GM18873 (cell line): ENCODE measurements around the gene TSNAXIP1.

ENCODE experiments used
- ATAC-seq: cut with Tn5 transposase; IDR thresholded peaks from one replicate; pipeline ENCODE4 v1.9.1; 2021; ENCODE audit warnings: mild to moderate bottlenecking, moderate library complexity, moderate number of reproducible peaks; ENCODE audit not compliant: unreplicated experiment, low FRiP score

TSNAXIP1 gene

GRCh38 chr16:67782567-67783352, 23.9 kb upstream of the TSNAXIP1 start:
- no peak for ATAC-seq

DNA sequence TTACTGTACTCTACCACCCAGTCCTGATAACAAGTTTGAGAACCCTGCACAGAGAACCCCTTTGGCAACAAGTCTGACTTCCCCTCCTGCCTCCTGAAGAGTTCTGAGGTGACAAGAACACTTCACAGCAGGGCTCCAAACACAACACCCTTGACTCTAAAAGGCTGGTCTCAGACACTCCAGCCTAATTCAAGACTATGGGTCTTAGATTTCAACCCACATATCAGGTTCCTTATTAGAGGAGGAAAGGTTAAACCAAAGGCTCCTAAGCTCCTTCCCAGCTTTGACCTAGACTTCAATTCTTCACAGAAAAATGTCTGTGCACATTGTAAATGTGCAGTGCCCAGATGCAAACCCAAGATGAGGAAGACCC, 23.4 kb upstream of the TSNAXIP1 start:
- ATAC-seq = no peak

GRCh38 chr16:67786491-67786890, 20.2 kb upstream of the TSNAXIP1 start:
- no peak for ATAC-seq

DNA sequence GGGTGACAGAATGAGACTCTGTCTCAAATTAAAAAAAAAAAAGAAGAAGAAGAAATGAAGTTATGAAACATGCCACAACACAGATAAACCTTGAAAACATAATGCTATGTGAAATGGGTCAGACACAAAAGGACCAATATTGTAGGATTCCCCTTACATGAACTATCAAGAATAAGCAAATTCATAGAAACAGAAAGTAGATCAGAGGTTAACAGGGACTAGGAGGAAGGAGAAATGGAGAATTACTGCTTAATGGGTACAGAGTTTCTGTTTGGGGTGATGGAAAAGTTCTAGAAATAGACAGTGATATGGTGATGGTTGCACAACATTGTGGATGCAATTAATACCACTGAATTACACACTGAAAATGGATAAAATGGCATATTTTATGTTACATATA, 16.6 kb upstream of the TSNAXIP1 start:
- no peak for ATAC-seq

GRCh38 chr16:67796099-67796718, 10.5 kb upstream of the TSNAXIP1 start:
- ATAC-seq = no peak

DNA sequence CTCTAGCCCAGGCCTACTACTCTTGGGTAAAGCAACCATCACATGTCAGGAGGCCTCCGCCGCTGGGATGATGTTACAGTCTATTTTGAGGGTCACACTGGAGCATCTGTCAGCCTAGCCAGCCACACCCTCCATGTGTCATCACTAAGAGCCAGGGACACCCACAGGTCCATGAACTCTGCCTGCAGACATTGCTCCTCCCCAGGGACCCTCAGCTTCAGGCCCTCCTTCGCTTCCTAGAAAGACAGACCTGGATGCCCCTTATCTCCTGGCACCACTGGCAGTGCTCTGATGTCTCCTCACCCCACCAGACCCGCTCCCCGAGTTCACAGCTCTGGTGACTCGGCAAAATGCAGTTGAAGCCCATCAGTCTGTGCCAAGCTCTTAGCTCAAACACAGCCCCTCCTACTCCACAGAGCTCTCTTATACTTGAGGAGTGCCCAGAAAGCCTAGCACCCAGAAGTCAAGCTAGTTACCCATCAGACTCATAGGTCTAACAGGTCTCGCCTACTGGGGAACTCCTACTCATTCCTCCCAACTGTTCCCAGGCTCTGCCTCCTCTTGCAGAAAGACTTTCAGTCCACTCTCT, 6.3 kb upstream of the TSNAXIP1 start:
- ATAC-seq = no peak

DNA sequence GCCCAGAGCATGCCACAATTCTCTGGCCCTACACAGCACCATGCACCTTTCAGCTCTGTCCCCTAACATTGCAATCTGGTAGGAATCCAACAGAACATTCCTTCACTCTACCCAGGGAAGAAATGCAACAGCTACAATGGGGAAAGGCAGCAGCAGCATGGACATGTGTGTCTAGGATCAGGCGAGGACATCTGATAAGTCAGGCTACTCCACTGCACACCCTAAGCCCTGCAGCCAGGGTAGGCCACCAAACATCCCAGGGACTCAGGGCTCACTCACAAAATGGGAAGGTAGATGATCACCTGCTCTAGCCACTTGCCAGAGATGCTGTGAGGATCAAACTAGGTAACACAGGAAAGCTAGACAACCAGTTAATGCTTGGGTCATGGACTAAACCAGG, 5.4 kb upstream of the TSNAXIP1 start:
- no peak for ATAC-seq

GRCh38 chr16:67801883-67802282, 4.8 kb upstream of the TSNAXIP1 start:
- ATAC-seq = no peak

DNA sequence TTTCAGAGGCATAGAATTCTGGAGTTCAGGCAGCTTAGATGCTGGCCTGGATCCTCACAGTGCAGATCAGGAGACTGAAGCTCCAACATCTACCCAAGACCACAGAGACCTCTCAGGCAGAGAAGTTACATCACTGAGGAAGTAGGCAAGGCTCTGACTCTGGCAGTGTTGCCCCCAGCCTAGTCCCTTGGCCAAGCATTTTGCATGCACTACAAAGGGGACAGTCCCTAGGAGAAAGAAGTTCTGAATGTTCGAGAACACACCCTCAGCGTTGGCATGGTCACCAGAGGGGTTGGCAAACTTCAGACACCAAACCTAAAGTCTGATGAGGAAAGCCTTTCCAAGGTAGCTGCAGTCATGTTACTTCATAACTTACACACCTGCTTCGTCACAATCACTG, 2.8 kb upstream of the TSNAXIP1 start:
- no peak for ATAC-seq

DNA sequence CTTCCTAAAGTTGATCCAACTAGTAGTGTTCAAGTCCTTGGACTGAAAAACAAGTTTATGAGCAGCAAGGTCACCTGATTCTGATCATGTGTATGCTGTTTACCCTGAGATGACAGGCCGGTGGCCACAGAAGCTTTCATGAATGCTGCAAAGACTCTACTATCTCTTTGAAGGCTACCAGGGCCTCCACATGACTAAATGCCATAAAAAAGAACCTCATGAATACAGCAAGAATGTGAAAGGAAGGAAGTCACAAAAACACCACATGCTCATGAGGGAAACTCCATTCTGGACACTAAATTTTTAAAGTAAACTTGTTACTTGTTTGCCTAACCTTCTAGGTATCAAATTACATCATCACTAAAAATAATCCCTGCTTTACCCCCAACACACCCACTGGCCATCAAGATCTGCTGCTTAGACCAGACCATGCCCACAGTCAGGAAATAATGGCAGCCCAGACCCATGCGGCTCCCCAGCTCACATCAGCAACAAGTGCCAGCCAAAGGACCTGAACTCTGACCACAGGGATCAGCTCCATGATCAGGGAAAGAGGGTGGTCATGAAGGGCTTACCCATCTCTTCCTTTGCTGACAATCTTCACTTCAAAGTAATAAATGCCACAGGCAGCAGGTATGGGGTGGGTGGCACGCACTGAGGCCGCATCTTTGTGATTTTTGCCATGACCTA, 1.7 kb upstream of the TSNAXIP1 start:
- ATAC-seq = no peak

DNA sequence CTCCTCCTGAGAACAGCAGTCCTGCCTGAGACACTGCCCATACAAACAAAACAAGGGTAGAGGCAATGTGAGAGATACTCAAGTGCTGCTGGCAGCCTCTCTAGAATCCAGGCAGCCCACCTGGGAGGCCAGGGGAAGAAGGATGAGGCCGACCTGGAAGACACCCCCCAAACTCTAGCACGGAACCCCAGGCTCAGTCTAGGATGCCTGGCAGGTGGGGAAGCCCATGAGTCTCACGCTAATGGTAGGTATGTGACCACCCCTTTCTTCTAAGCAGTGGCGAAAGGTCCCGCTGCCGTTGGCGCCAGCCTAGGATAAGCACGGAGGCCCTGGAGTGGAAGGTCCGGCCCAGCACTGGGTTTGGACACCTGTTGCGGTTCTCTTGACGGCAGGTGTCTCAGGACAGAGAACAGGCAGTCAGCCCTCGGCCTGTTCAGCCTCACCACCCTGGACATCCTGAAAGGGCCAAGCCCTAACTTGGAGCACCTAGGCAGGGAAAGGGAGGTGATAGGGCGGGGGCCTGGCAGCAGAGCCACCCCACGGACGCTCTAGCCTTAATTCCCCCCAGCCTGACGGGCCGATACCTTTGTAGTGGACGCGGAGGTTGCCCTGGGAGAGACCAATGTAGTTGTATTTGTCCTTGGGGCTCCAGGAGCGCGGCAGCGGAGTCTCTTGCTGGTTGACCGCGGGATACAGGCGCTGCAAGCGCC, 816 bp upstream of the TSNAXIP1 start:
- ATAC-seq = peak; percentile 2

GRCh38 chr16:67807148-67807682, 526 bp downstream of the TSNAXIP1 start:
- no peak for ATAC-seq

- ATAC-seq = no peak
Measured at GRCh38 chr16:67811899-67812298, 5.2 kb downstream of the TSNAXIP1 start.

- no peak for ATAC-seq
Measured at GRCh38 chr16:67814567-67814966, 7.9 kb downstream of the TSNAXIP1 start.

- ATAC-seq = no peak
Measured at GRCh38 chr16:67820608-67821259, 14.0 kb downstream of the TSNAXIP1 start.

GRCh38 chr16:67822511-67822910, 15.8 kb downstream of the TSNAXIP1 start:
- ATAC-seq = no peak

DNA sequence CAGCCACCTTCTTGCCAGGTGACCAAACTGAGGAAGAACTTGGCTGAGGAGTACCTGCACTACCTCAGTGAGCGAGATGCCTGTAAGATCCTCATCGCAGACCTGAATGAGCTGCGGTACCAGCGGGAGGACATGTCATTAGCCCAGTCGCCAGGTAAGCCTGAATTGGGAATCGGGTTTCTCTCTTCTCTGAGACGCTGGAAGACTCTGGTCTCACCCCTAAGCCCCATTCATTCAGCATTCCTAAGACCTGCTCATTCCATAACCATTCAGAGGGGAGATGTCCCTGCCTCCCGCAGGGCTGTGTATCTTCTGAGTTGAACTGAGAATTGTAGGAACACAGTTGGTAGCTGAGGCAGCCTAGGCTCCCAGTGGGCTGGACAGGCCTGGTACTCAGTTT, 18.4 kb downstream of the TSNAXIP1 start:
- ATAC-seq = no peak

DNA sequence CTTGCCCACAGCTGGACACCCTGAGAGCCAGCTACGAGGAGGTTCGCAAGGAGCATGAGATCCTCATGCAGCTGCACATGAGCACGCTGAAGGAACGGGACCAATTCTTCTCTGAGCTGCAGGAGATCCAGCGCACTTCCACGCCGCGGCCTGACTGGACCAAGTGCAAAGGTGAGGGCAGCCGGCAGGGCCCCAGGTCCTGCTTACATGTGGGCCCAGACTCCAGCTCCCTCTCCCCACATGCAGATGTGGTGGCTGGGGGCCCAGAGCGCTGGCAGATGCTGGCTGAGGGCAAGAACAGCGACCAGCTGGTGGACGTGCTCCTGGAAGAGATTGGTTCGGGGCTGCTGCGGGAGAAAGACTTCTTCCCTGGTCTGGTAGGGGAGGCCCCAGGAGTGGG, 19.2 kb downstream of the TSNAXIP1 start:
- ATAC-seq = no peak

DNA sequence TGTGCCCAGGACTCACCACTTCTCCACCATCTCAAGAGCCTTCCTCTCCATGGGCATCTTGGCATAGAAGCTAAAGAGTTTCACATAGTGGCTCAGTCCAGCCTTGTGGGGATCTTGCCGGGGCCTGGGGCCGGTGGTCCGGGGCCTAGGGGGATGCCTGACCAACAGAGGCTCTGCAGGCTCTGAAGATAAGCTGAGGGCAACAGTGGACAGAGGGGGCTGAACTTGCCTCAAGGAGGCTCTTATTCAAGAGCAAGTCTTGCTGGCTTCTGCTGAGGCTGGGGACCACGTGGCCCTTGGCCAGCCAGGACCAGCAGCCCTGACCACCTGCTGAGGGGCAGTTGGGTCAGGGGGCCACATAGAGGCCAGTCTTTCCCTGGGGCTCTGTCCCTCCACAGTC, 22.0 kb downstream of the TSNAXIP1 start:
- no peak for ATAC-seq

GRCh38 chr16:67833030-67833414, 26.3 kb downstream of the TSNAXIP1 start:
- ATAC-seq = no peak
